ENCODE data around the gene MYO10.

DNA sequence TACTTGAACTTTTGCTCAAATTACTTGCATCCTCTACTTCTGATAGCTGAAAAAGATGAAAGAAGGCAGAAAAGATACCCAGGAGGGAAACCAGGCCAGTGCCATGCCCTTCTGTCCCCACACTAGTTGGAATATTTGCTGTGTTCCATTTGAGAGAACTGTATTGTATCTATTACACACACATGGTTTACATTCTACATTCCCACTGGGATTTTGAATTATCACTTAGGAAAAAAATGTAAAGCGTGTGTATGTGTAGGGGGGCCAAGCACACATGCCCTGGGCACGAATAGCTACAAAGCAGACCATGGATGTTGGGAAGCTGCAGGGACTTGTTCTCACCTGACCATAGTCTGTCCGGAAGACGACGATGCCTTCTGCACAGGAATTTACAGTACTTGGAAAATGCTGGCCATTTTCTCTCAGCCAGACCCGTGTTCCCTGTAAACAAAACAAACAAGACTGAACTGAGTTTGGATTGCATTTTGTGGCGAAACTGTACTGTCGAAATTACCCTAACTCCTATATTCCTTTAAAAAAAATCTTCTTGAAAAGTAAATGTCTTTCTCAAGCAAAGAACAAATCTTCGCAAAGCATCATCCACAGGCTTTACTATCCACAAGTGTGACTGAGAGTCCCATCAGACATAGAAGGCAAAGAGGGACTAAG is 58.7 kb downstream of the MYO10 start:
- no peak for TF ChIP-seq POLR2A (IDR thresholded peaks at IDR 0.05)
- TF ChIP-seq, protein P1, sequence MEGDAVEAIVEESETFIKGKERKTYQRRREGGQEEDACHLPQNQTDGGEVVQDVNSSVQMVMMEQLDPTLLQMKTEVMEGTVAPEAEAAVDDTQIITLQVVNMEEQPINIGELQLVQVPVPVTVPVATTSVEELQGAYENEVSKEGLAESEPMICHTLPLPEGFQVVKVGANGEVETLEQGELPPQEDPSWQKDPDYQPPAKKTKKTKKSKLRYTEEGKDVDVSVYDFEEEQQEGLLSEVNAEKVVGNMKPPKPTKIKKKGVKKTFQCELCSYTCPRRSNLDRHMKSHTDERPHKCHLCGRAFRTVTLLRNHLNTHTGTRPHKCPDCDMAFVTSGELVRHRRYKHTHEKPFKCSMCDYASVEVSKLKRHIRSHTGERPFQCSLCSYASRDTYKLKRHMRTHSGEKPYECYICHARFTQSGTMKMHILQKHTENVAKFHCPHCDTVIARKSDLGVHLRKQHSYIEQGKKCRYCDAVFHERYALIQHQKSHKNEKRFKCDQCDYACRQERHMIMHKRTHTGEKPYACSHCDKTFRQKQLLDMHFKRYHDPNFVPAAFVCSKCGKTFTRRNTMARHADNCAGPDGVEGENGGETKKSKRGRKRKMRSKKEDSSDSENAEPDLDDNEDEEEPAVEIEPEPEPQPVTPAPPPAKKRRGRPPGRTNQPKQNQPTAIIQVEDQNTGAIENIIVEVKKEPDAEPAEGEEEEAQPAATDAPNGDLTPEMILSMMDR (IDR thresholded peaks at IDR 0.05 in 4 of 5, conservative IDR thresholded peaks at IDR 0.05 in 1 of 5), result no peak
